ENCODE results near the gene MGAT5. TPM values are rescaled to one million over a fixed set of nuclear protein-coding genes. Genes with fewer than 3 reads are reported as not detected.

The MGAT5 gene
- total RNA-seq, 1 donor from 2014 or later: 58.8 TPM

GRCh38 chr2:134280231-134280630, 26.4 kb downstream of the MGAT5 start:
- Mint-ChIP-seq H3K9me3 (ENCODE audit: unreplicated experiment) (peaks cover 1% of the 10 kb centered on the region), H3K27ac (ENCODE audit: unreplicated experiment) (no peak overlapping the region), H3K36me3 (ENCODE audit: unreplicated experiment) (no peaks in the 10 kb centered on the region), H3K4me1 (ENCODE audit: low read depth, unreplicated experiment) (peaks cover 6% of the 10 kb centered on the region), H3K4me3 (ENCODE audit: unreplicated experiment) (no peak overlapping the region), H3K27me3 (ENCODE audit: unreplicated experiment) (peaks cover 2% of the 10 kb centered on the region)
- DNase-seq: no peak
- no peak for TF ChIP-seq CTCF (IDR thresholded peaks at IDR 0.05; ENCODE audit: partially characterized antibody, unreplicated experiment)

- Mint-ChIP-seq H3K4me1 (ENCODE audit: low read depth, unreplicated experiment) (peaks cover 5% of the 10 kb centered on the region), H3K27me3 (ENCODE audit: unreplicated experiment) (peaks cover 2% of the 10 kb centered on the region), H3K27ac (ENCODE audit: unreplicated experiment) (no peak overlapping the region), H3K36me3 (ENCODE audit: unreplicated experiment) (no peaks in the 10 kb centered on the region), H3K9me3 (ENCODE audit: unreplicated experiment) (peaks cover 1% of the 10 kb centered on the region), H3K4me3 (ENCODE audit: unreplicated experiment) (no peak overlapping the region)
- no peak for DNase-seq
- no peak for TF ChIP-seq CTCF (IDR thresholded peaks at IDR 0.05; ENCODE audit: partially characterized antibody, unreplicated experiment)
Observed at GRCh38 chr2:134280726-134281125, 26.9 kb downstream of the MGAT5 start.

- Mint-ChIP-seq H3K9me3 (ENCODE audit: unreplicated experiment) (no peaks in the 10 kb centered on the region), H3K27me3 (ENCODE audit: unreplicated experiment) (peaks cover 2% of the 10 kb centered on the region), H3K27ac (ENCODE audit: unreplicated experiment) (no peak overlapping the region), H3K4me3 (ENCODE audit: unreplicated experiment) (no peak overlapping the region), H3K4me1 (ENCODE audit: low read depth, unreplicated experiment) (peaks cover 5% of the 10 kb centered on the region), H3K36me3 (ENCODE audit: unreplicated experiment) (no peaks in the 10 kb centered on the region)
- no peak for DNase-seq
- no peak for TF ChIP-seq CTCF (IDR thresholded peaks at IDR 0.05; ENCODE audit: partially characterized antibody, unreplicated experiment)
Observed at GRCh38 chr2:134281815-134282419, 28.0 kb downstream of the MGAT5 start.

- Mint-ChIP-seq H3K36me3 (ENCODE audit: unreplicated experiment) (no peaks in the 10 kb centered on the region), H3K9me3 (ENCODE audit: unreplicated experiment) (no peaks in the 10 kb centered on the region), H3K27me3 (ENCODE audit: unreplicated experiment) (no peaks in the 10 kb centered on the region), H3K27ac (ENCODE audit: unreplicated experiment) (no peak overlapping the region), H3K4me1 (ENCODE audit: low read depth, unreplicated experiment) (peaks cover 5% of the 10 kb centered on the region), H3K4me3 (ENCODE audit: unreplicated experiment) (no peak overlapping the region)
- no peak for TF ChIP-seq CTCF (IDR thresholded peaks at IDR 0.05; ENCODE audit: partially characterized antibody, unreplicated experiment)
- no peak for DNase-seq
Observed at GRCh38 chr2:134282629-134283400, 28.9 kb downstream of the MGAT5 start.

GRCh38 chr2:134283661-134284060, 29.8 kb downstream of the MGAT5 start:
- no peak overlapping the region for H3K4me3 Mint-ChIP-seq (ENCODE audit: unreplicated experiment)
- H3K27ac Mint-ChIP-seq (ENCODE audit: unreplicated experiment): no peak overlapping the region
- TF ChIP-seq CTCF (IDR thresholded peaks at IDR 0.05; ENCODE audit: partially characterized antibody, unreplicated experiment): no peak

More at GRCh38 chr2:134283661-134284060, 29.8 kb downstream of the MGAT5 start:
- Mint-ChIP-seq H3K36me3 (ENCODE audit: unreplicated experiment) (no peaks in the 10 kb centered on the region), H3K4me1 (ENCODE audit: low read depth, unreplicated experiment) (peaks cover 5% of the 10 kb centered on the region), H3K9me3 (ENCODE audit: unreplicated experiment) (no peaks in the 10 kb centered on the region), H3K27me3 (ENCODE audit: unreplicated experiment) (no peaks in the 10 kb centered on the region)
- DNase-seq: no peak

Data from glutamatergic neuron (in vitro differentiated cells).